ENCODE measurements around the gene SLC26A2. TPM values are rescaled to one million over a fixed set of nuclear protein-coding genes. Genes with fewer than 3 reads are reported as not detected.

SLC26A2 gene
- total RNA-seq, 4 donors from 2014 or later, result 233 to 1,489 (median 1,023) TPM

DNA sequence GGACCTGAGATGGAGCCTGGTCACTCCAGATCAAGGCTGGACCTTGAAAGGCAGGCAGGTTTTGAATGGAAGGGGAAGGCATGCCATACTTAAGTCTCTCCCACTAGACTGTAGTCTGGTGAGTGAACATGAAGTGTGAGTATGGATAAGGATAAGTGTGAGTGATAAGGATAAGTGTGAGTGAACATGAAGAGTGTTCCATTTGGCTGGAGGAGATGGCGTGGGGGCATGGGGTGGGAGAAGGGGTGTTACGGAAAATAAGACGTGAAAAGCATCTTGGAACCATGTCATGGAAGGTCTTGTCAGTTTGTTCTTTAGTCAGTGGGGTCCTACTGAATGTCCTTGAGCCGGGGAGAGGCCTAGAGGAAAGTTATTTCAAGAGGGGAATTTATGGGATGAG is 72.8 kb downstream of the SLC26A2 start:
- no peaks in the 10 kb centered on the region for H3K4me1 ChIP-seq
- no peak for DNase-seq
- H3K27me3 ChIP-seq, result no peaks in the 10 kb centered on the region
- H3K27ac ChIP-seq, result no peak overlapping the region
- TF ChIP-seq POLR2A (IDR thresholded peaks at IDR 0.05) (no peak), EP300 (IDR thresholded peaks at IDR 0.05; ENCODE audit: low read depth) (no peak), POLR2AphosphoS5 (IDR thresholded peaks at IDR 0.05) (no peak)
- TF ChIP-seq, protein P1, sequence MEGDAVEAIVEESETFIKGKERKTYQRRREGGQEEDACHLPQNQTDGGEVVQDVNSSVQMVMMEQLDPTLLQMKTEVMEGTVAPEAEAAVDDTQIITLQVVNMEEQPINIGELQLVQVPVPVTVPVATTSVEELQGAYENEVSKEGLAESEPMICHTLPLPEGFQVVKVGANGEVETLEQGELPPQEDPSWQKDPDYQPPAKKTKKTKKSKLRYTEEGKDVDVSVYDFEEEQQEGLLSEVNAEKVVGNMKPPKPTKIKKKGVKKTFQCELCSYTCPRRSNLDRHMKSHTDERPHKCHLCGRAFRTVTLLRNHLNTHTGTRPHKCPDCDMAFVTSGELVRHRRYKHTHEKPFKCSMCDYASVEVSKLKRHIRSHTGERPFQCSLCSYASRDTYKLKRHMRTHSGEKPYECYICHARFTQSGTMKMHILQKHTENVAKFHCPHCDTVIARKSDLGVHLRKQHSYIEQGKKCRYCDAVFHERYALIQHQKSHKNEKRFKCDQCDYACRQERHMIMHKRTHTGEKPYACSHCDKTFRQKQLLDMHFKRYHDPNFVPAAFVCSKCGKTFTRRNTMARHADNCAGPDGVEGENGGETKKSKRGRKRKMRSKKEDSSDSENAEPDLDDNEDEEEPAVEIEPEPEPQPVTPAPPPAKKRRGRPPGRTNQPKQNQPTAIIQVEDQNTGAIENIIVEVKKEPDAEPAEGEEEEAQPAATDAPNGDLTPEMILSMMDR (IDR thresholded peaks at IDR 0.05), result no peak
- no peaks in the 10 kb centered on the region for H3K9me3 ChIP-seq
- H3K4me3 ChIP-seq, result no peak overlapping the region
- intact Hi-C loops (cut with DNase I; ENCODE audit: low total_unique reads) (loop anchor here (5.0 kb wide), 1 partner anchor 511 kb away; no protein-coding TSS in a partner anchor), in situ Hi-C loops (cut with MboI; ENCODE audit: low pct_ligation_motif_present in 1 of 4, low pct_unique_long_range_greater_than_20kb in 1 of 4, low sequenced_read_pairs in 3 of 4) (no loop called here)
- H3K36me3 ChIP-seq, result peaks cover 0 to 75% (median 32%) of the 10 kb centered on the region in 4 donors
- 97 to 100% methylated on average over 4 of the region's 4 CpGs for WGBS, 2 donors (ENCODE audit: low coverage in 1 of 2)

DNA sequence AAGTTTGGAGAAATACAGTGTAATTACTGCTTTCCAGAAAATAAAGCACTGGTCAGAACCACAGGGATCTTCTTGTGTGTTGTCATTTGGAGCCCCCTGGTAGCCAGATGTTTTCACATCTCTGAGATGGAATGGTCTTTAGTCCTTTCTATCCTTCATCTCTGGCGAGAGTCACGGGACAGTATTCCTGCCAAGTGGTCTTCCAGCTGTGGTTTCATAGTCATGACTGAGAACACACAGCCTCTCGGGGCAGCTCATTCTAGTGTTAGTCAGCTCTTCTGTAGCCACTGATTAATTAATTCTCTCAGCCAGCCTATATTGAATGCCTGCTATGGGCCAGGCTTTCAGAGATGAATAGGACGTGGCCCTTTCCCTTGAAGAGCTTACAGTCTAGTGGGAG is 74.1 kb downstream of the SLC26A2 start:
- peaks cover 0 to 82% (median 32%) of the 10 kb centered on the region in 4 donors for H3K36me3 ChIP-seq
- in situ Hi-C loops (cut with MboI; ENCODE audit: low pct_ligation_motif_present in 1 of 4, low pct_unique_long_range_greater_than_20kb in 1 of 4, low sequenced_read_pairs in 3 of 4) (no loop called here), intact Hi-C loops (cut with DNase I; ENCODE audit: low total_unique reads) (loop anchor here (5.0 kb wide), 1 partner anchor 512 kb away; no protein-coding TSS in a partner anchor)
- no peaks in the 10 kb centered on the region for H3K4me1 ChIP-seq
- no peaks in the 10 kb centered on the region for H3K9me3 ChIP-seq
- H3K4me3 ChIP-seq, result no peak overlapping the region
- DNase-seq, result no peak
- no peaks in the 10 kb centered on the region for H3K27me3 ChIP-seq
- 83 to 100% methylated on average over 2 to 4 of the region's 4 CpGs for WGBS, 2 donors (ENCODE audit: low coverage in 1 of 2)
- H3K27ac ChIP-seq, result no peak overlapping the region
- TF ChIP-seq POLR2A (IDR thresholded peaks at IDR 0.05) (no peak), POLR2AphosphoS5 (IDR thresholded peaks at IDR 0.05) (no peak), EP300 (IDR thresholded peaks at IDR 0.05; ENCODE audit: low read depth) (no peak)
- TF ChIP-seq, protein P1 (IDR thresholded peaks at IDR 0.05), result no peak

DNA sequence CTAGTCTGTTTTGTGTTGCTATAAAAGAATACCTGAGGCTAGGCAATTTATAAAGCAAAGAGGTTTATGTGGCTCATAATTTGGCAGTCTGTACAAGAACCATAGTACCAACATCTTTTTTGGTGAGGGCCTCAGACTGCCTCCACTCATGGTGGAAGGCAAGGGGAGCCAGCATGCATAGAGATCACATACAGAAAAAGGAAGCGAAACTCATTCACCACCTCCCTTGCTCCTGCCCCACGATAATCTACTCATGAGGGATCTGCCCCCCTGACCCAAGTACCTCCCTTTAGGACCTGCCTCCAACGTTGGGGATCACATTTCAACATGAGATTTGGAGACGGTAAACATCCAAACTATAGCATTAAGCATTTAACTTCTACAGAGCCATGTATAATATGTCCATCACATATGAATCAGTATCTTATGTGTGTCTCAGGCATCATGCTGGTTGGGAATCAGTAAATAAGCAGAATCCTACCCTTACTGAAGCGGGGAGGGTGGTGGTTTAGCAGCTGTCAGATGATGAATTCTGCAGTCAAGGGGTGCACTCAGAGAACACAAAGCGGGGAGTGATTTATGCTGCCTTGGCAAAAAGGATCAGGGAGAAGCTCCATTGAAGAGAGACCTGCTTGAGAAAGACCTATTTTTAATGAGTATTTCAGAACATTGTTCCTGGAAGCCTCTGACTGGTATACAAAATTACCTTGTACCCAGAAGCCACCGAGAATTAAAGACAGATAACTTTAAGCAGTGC is 74.8 kb downstream of the SLC26A2 start:
- Histone ChIP-seq H3K9me3 (no peaks in the 10 kb centered on the region), H3K4me1 (no peaks in the 10 kb centered on the region), H3K27ac (no peak overlapping the region), H3K36me3 (peaks cover 0 to 82% (median 32%) of the 10 kb centered on the region in 4 donors), H3K4me3 (no peak overlapping the region), H3K27me3 (no peaks in the 10 kb centered on the region)
- intact Hi-C loops (cut with DNase I; ENCODE audit: low total_unique reads) (no loop called here), in situ Hi-C loops (cut with MboI; ENCODE audit: low pct_ligation_motif_present in 1 of 4, low pct_unique_long_range_greater_than_20kb in 1 of 4, low sequenced_read_pairs in 3 of 4) (no loop called here)
- TF ChIP-seq POLR2A (IDR thresholded peaks at IDR 0.05) (no peak), POLR2AphosphoS5 (IDR thresholded peaks at IDR 0.05) (no peak), EP300 (IDR thresholded peaks at IDR 0.05; ENCODE audit: low read depth) (no peak)
- TF ChIP-seq, protein P1 (IDR thresholded peaks at IDR 0.05), result no peak
- DNase-seq, result no peak
- 74 to 94% methylated on average over 3 to 7 of the region's 7 CpGs for WGBS, 2 donors (ENCODE audit: low coverage in 1 of 2)

DNA sequence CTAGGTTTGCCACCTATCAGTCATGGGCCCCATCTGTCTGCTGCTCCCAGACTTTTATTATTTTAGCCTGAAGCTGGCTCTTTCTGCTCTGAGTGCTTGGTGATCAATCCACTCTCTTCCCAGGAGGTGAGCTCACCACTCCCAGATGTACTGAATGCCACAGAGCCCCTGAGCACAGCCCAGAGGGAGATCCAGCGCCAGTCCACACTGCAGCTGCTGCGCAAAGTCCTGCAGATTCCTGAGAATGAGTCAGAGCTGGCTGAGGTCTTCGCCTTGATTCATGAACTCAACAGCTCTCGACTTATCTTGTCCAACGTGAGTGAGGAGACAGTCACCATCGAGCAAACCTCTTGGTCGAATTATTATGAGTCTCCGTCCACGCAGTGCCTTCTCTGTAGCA is 76.0 kb downstream of the SLC26A2 start:
- H3K36me3 ChIP-seq, result peaks cover 0 to 83% (median 33%) of the 10 kb centered on the region in 4 donors
- 68 to 93% methylated on average over 3 to 9 of the region's 9 CpGs for WGBS, 2 donors (ENCODE audit: low coverage in 1 of 2)
- no peaks in the 10 kb centered on the region for H3K27me3 ChIP-seq
- DNase-seq, result no peak
- no peak overlapping the region for H3K27ac ChIP-seq
- H3K9me3 ChIP-seq, result no peaks in the 10 kb centered on the region
- TF ChIP-seq POLR2A (IDR thresholded peaks at IDR 0.05) (no peak), POLR2AphosphoS5 (IDR thresholded peaks at IDR 0.05) (no peak), EP300 (IDR thresholded peaks at IDR 0.05; ENCODE audit: low read depth) (no peak)
- TF ChIP-seq, protein P1 (IDR thresholded peaks at IDR 0.05), result no peak
- no peaks in the 10 kb centered on the region for H3K4me1 ChIP-seq
- H3K4me3 ChIP-seq, result no peak overlapping the region
- in situ Hi-C loops (cut with MboI; ENCODE audit: low pct_ligation_motif_present in 1 of 4, low pct_unique_long_range_greater_than_20kb in 1 of 4, low sequenced_read_pairs in 3 of 4) (no loop called here), intact Hi-C loops (cut with DNase I; ENCODE audit: low total_unique reads) (no loop called here)

Small RNAs within 50 kb of the gene (small RNA-seq; reads per million reads assigned to genes)
- gene RF00019, result 0 reads per million in 4 donors

Other genes starting within 250 kb of the SLC26A2 start
- 100 to 1,000 TPM in 1 of 4 donors, 10 to 100 TPM in 3; 39.2 to 129 (median 58.3) TPM for gene PPARGC1B, start 230.4 kb upstream of the SLC26A2 start, total RNA-seq
- 1 to 10 TPM; 1.2 to 6.5 (median 3.5) TPM for gene PDE6A, start 16.0 kb upstream of the SLC26A2 start, total RNA-seq
- gene TIGD6, start 39.9 kb downstream of the SLC26A2 start, total RNA-seq, result 1 to 10 TPM in 2 of 4 donors, under 1 TPM in 2; 0.20 to 2.5 (median 1.6) TPM
- 10 to 100 TPM; 29.9 to 93.5 (median 38.1) TPM for gene HMGXB3, start 40.0 kb downstream of the SLC26A2 start, total RNA-seq
- 10 to 100 TPM in 3 of 4 donors, under 1 TPM in 1; 0.60 to 38.9 (median 14.7) TPM for gene CSF1R, start 125.8 kb downstream of the SLC26A2 start, total RNA-seq
- 10 to 100 TPM; 20.2 to 56.3 (median 28.3) TPM for gene PDGFRB, start 195.1 kb downstream of the SLC26A2 start, total RNA-seq
- 100 to 1,000 TPM; 249 to 540 (median 360) TPM for gene CDX1, start 206.0 kb downstream of the SLC26A2 start, total RNA-seq
- gene SLC6A7, start 229.3 kb downstream of the SLC26A2 start, total RNA-seq, result 10 to 100 TPM; 19.5 to 67.7 (median 21.3) TPM

All from transverse colon (tissue), 4 donors.